ENCODE results near the gene TBXAS1. TPM values are rescaled to one million over a fixed set of nuclear protein-coding genes. Genes with fewer than 3 reads are reported as not detected.

TBXAS1 gene
- total and polyA plus RNA-seq, 2 of the 8 experiments (the other 6 are each of a cell fraction or from before 2014, with no cell fraction given) = 0.86 to 2.1 TPM

GRCh38 chr7:140022582-140023211 lies 193.6 kb downstream of the TBXAS1 start (continued):
- TF ChIP-seq MAFK (IDR thresholded peaks at IDR 0.05; ENCODE audit: low read depth, low read length) = no peak
- TF ChIP-seq, protein P1, sequence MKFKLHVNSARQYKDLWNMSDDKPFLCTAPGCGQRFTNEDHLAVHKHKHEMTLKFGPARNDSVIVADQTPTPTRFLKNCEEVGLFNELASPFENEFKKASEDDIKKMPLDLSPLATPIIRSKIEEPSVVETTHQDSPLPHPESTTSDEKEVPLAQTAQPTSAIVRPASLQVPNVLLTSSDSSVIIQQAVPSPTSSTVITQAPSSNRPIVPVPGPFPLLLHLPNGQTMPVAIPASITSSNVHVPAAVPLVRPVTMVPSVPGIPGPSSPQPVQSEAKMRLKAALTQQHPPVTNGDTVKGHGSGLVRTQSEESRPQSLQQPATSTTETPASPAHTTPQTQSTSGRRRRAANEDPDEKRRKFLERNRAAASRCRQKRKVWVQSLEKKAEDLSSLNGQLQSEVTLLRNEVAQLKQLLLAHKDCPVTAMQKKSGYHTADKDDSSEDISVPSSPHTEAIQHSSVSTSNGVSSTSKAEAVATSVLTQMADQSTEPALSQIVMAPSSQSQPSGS (IDR thresholded peaks at IDR 0.05; ENCODE audit: low read length) = no peak
- no peak for TF ChIP-seq CEBPB (IDR thresholded peaks at IDR 0.05; ENCODE audit: low read depth, low read length)

Measured in H1 (cell line).